GM12874 (cell line): ENCODE data around the gene SPRR1B.

Source experiments
- CTCF ChIP-seq: IDR thresholded peaks from 2 replicates; pipeline ENCODE4 v1.5.1; 2011; ENCODE audit warnings: low read depth, mild to moderate bottlenecking, control low read depth, low read length, moderate library complexity; ENCODE audit not compliant: insufficient read depth

Gene SPRR1B

GRCh38 chr1:153030895-153031294 lies at the start of gene SPRR1B:
Gene SPRR1B (plus strand): TSS chr1:153031203. CDS start chr1:153032346, 1,143 bp downstream.
- TF ChIP-seq CTCF, result no peak

GRCh38 chr1:152982076-152982475 lies 48.9 kb upstream of the SPRR1B start:
- no peak for TF ChIP-seq CTCF

- no peak for TF ChIP-seq CTCF
These were observed 47.8 kb upstream of the SPRR1B start for GRCh38 chr1:152983234-152983633.

- no peak for TF ChIP-seq CTCF
These were observed 47.3 kb upstream of the SPRR1B start, which contains the start of gene SPRR1A for GRCh38 chr1:152983743-152984142. Gene SPRR1A (plus strand): TSS chr1:152984081. CDS start chr1:152985231, 1,150 bp downstream.

- TF ChIP-seq CTCF, result no peak
These were observed 44.4 kb upstream of the SPRR1B start for GRCh38 chr1:152986578-152986977.

- no peak for TF ChIP-seq CTCF
These were observed 37.8 kb upstream of the SPRR1B start for GRCh38 chr1:152993186-152993585.

- no peak for TF ChIP-seq CTCF
These were observed 35.2 kb upstream of the SPRR1B start for GRCh38 chr1:152995842-152996241.
